ENCODE results near the gene MSH4. TPM values are rescaled to one million over a fixed set of nuclear protein-coding genes. Genes with fewer than 3 reads are reported as not detected.

Gene MSH4
- total RNA-seq, 1 experiment from 2014 or later = 1.0 TPM

- TF ChIP-seq CTCF (conservative IDR thresholded peaks at IDR 0.05; ENCODE audit: low read depth, low read length) = no peak
- no peak for TF ChIP-seq EZH2 (IDR thresholded peaks at IDR 0.05; ENCODE audit: borderline replicate concordance, low read depth, low read length, poor library complexity, severe bottlenecking)
- no TSS peak for BruUV-seq (replicated peaks)
- intact Hi-C loops (cut with micrococcal nuclease; ENCODE audit: unreplicated experiment) = no loop called here
- Histone ChIP-seq H3K36me3 (ENCODE audit: insufficient read depth, low read length, poor library complexity, severe bottlenecking) (no peaks in the 10 kb centered on the region), H3K4me3 (ENCODE audit: low read depth, low read length, poor library complexity, severe bottlenecking) (no peak overlapping the region), H3K27me3 (replicated peaks; ENCODE audit: insufficient read depth, low read depth, low read length, poor library complexity) (no peaks in the 10 kb centered on the region), H3K4me1 (ENCODE audit: insufficient read depth, low read length, poor library complexity, severe bottlenecking) (peaks cover 11% of the 10 kb centered on the region), H3K9me3 (ENCODE audit: low read depth, low read length, poor library complexity, severe bottlenecking) (no peaks in the 10 kb centered on the region), H3K27ac (ENCODE audit: low read depth, low read length, poor library complexity, severe bottlenecking) (no peak overlapping the region)
- no peak for DNase-seq (ENCODE audit: low spot score)
- ChIA-PET POLR2A (ENCODE audit: low non-redundant PET) (no interaction called here), CTCF (no interaction called here)
These were observed 65.1 kb downstream of the MSH4 start for GRCh38 chr1:75861831-75862230.

GRCh38 chr1:75870951-75871350 lies 74.3 kb downstream of the MSH4 start:
- TF ChIP-seq CTCF (conservative IDR thresholded peaks at IDR 0.05; ENCODE audit: low read depth, low read length) = no peak
- TF ChIP-seq EZH2 (IDR thresholded peaks at IDR 0.05; ENCODE audit: borderline replicate concordance, low read depth, low read length, poor library complexity, severe bottlenecking) = no peak
- Histone ChIP-seq H3K4me1 (ENCODE audit: insufficient read depth, low read length, poor library complexity, severe bottlenecking) (no peaks in the 10 kb centered on the region), H3K36me3 (ENCODE audit: insufficient read depth, low read length, poor library complexity, severe bottlenecking) (no peaks in the 10 kb centered on the region), H3K9me3 (ENCODE audit: low read depth, low read length, poor library complexity, severe bottlenecking) (no peaks in the 10 kb centered on the region), H3K27me3 (replicated peaks; ENCODE audit: insufficient read depth, low read depth, low read length, poor library complexity) (no peaks in the 10 kb centered on the region), H3K4me3 (ENCODE audit: low read depth, low read length, poor library complexity, severe bottlenecking) (no peak overlapping the region), H3K27ac (ENCODE audit: low read depth, low read length, poor library complexity, severe bottlenecking) (no peak overlapping the region)
- no TSS peak for BruUV-seq (replicated peaks)
- POLR2A ChIA-PET (ENCODE audit: low non-redundant PET) = no interaction called here
- intact Hi-C loops (cut with micrococcal nuclease; ENCODE audit: unreplicated experiment) = no loop called here
- no peak for DNase-seq (ENCODE audit: low spot score)
- CTCF ChIA-PET = no interaction called here

GRCh38 chr1:75879985-75880384 lies 83.3 kb downstream of the MSH4 start:
- no peaks in the 10 kb centered on the region for H3K27me3 ChIP-seq (replicated peaks; ENCODE audit: insufficient read depth, low read depth, low read length, poor library complexity)
- no peak for TF ChIP-seq EZH2 (IDR thresholded peaks at IDR 0.05; ENCODE audit: borderline replicate concordance, low read depth, low read length, poor library complexity, severe bottlenecking)
- TF ChIP-seq CTCF (conservative IDR thresholded peaks at IDR 0.05; ENCODE audit: low read depth, low read length) = no peak
- H3K9me3 ChIP-seq (ENCODE audit: low read depth, low read length, poor library complexity, severe bottlenecking) = no peaks in the 10 kb centered on the region
- H3K36me3 ChIP-seq (ENCODE audit: insufficient read depth, low read length, poor library complexity, severe bottlenecking) = no peaks in the 10 kb centered on the region
- H3K4me3 ChIP-seq (ENCODE audit: low read depth, low read length, poor library complexity, severe bottlenecking) = no peak overlapping the region
- no peak overlapping the region for H3K27ac ChIP-seq (ENCODE audit: low read depth, low read length, poor library complexity, severe bottlenecking)
- ChIA-PET CTCF (no interaction called here), POLR2A (ENCODE audit: low non-redundant PET) (interaction anchor here (0.6 kb wide), 1 partner anchor 110 kb away, joined by 3 read pairs; no protein-coding TSS in a partner anchor)
- intact Hi-C loops (cut with micrococcal nuclease; ENCODE audit: unreplicated experiment) = no loop called here
- BruUV-seq (replicated peaks) = no TSS peak
- no peaks in the 10 kb centered on the region for H3K4me1 ChIP-seq (ENCODE audit: insufficient read depth, low read length, poor library complexity, severe bottlenecking)
- DNase-seq (ENCODE audit: low spot score) = no peak
